Pancreas (tissue), 10 donors: ENCODE measurements around the gene IL1RAPL2. TPM values are rescaled to one million over a fixed set of nuclear protein-coding genes. Genes with fewer than 3 reads are reported as not detected.
A peak's percentile ranks its signal among the peaks of the same experiment; 100 is the strongest.

Experiments
- ATAC-seq, 4 donors: fragments of 200-7000 bp; cut with Tn5 transposase; one replicate each; pipeline versions ENCODE4 v1.8.0 to v1.9.1; 2020; ENCODE audit warnings: mild to moderate bottlenecking in 4 of 4, moderate library complexity in 4 of 4
- DNase-seq, 6 donors: peaks; one replicate each; pipeline ENCODE4 v3.0.0-alpha.2; 2020
- FAIRE-seq: peaks from 2 replicates; lab custom pipeline; 2012; peaks lifted over from hg19 to GRCh38; lab: Jason Lieb, UNC
- H3K27ac ChIP-seq, 4 donors: fragments of 200-600 bp; sonication (generic); 1 replicate in 3 of 4; 2 replicates in 1 of 4; pipeline versions ENCODE4 v1.5.0 to v1.8.0; 2020
- H3K27me3 ChIP-seq, 4 donors: fragments of 200-600 bp; one replicate each; pipeline ENCODE4 v1.8.0; 2021
- H3K36me3 ChIP-seq, 3 donors: fragments of 200-600 bp; sonication (generic) in 1 of 3; one replicate each; pipeline versions ENCODE4 v1.5.0 to v1.8.0; 2020 to 2021
- H3K4me1 ChIP-seq, 3 donors: fragments of 200-600 bp; one replicate each; pipeline ENCODE4 v1.8.0; 2021
- H3K4me3 ChIP-seq, 4 donors: fragments of 200-600 bp; sonication (generic) in 2 of 4; one replicate each; pipeline versions ENCODE4 v1.5.0 to v1.8.0; 2020 to 2021
- H3K9me3 ChIP-seq, 4 donors: fragments of 200-600 bp; one replicate each; pipeline ENCODE4 v1.8.0; 2021
- CTCF ChIP-seq, 4 donors: fragments of 200-600 bp; sonication (generic) in 3 of 4; IDR thresholded peaks; one replicate each; pipeline versions ENCODE4 v1.5.0 to v1.8.0; 2021; ENCODE audit warnings: antibody characterized with exemption in 4 of 4
- WGBS, 2 donors: extraction: QIAGEN DNeasy Blood & Tissue Kit; methylation state at CpG; one replicate each; pipeline ENCODE4 v1.1.7; 2013; 5-methylcytosine and 5-hydroxymethylcytosine counted together
- intact Hi-C, 3 donors: fragments of 100-400 bp; cut with DNase I; formaldehyde crosslinking; loops; one replicate each; pipeline versions ENCODE4 v1.11.1 to v1.14.2; 2022
- polyA plus RNA-seq, 2 donors: library from polyadenylated mRNA; stranded (reverse); fragments of 200-250 nt; gene quantifications; one replicate each; pipeline ENCODE4 v1.2.3, GENCODE V29; 2013
- total RNA-seq, 6 donors: library from RNA; stranded (reverse); fragmentation: NEBNext Ultra II Directional in 4 of 6; extraction: Animal tissue kit (Norgen Biotek cat#: 25700) in 4 of 6; gene quantifications; one replicate each; pipeline versions ENCODE4 v1.2.1 to v1.2.4, GENCODE V29; 2021 to 2023
- donor health status: healthy with polysubstance abuse.
- donor health status: DM: no; HTN: no; CAD: no; lungs with moderate emphysema.
- donor health status: DM: no; HTN: no; CAD: no.
- donor health status: control.
- donor health status: control.
- donor health status: Bipolar disorder and iron deficiency.
- donor health status: DM: yes; HTN: yes; CAD: no.
- donor health status: DM: no; HTN: no; CAD: no.
- donor health status: DM: no; HTN: no; CAD: no.
- donor health status: DM: yes; HTN: yes; CAD: no.

Gene IL1RAPL2
- total and polyA plus RNA-seq, 8 donors, result 0.09 TPM; not detected in 7

GRCh38 chrX:104568304-104568915 lies 2.4 kb downstream of the IL1RAPL2 start:
- peaks cover 0 to 27% (median 4%) of the 10 kb centered on the region in 4 donors for H3K27me3 ChIP-seq
- intact Hi-C loops, result no loop called here
- H3K4me3 ChIP-seq, result no peak overlapping the region
- no peaks in the 10 kb centered on the region for H3K9me3 ChIP-seq
- DNase-seq, result peak in 1 of 6 donors; percentile 24
- no peak for ATAC-seq
- no peaks in the 10 kb centered on the region for H3K4me1 ChIP-seq
- WGBS, 2 donors, result 7 to 43% methylated on average over 23 of the region's 23 CpGs
- no peak for FAIRE-seq
- no peak for TF ChIP-seq CTCF (IDR thresholded peaks at IDR 0.05)
- H3K27ac ChIP-seq, result no peak overlapping the region
- no peaks in the 10 kb centered on the region for H3K36me3 ChIP-seq

GRCh38 chrX:104618106-104618895 lies 52.3 kb downstream of the IL1RAPL2 start:
- no peak for ATAC-seq
- no peak for DNase-seq
- WGBS, 2 donors, result 38 to 60% methylated on average over 2 of the region's 2 CpGs
- H3K9me3 ChIP-seq, result no peaks in the 10 kb centered on the region
- H3K36me3 ChIP-seq, result no peaks in the 10 kb centered on the region
- intact Hi-C loops, result no loop called here
- TF ChIP-seq CTCF (IDR thresholded peaks at IDR 0.05), result no peak
- no peaks in the 10 kb centered on the region for H3K27me3 ChIP-seq
- no peak overlapping the region for H3K27ac ChIP-seq
- FAIRE-seq, result no peak
- H3K4me3 ChIP-seq, result no peak overlapping the region
- H3K4me1 ChIP-seq, result no peaks in the 10 kb centered on the region

DNA sequence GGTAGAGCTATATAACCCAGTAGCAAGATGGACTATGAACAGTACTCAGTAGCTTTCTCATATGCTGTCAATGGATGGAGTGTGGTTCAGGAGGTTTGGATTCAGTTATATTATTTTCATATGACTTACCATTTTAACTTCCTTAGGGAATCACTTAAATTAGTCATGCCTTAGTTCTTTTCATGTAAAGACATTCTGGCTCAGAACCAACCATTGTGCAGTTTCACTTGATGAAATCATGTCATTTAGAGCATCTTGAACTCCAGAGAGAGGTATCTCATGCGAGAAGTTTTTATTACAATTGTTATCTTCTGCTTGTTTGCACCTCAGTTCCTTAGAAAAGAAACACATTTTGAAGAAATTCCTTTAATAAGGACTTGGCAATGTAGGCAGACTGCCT lies 55.8 kb downstream of the IL1RAPL2 start:
- no peak overlapping the region for H3K27ac ChIP-seq
- TF ChIP-seq CTCF (IDR thresholded peaks at IDR 0.05), result no peak
- no peaks in the 10 kb centered on the region for H3K9me3 ChIP-seq
- no peaks in the 10 kb centered on the region for H3K4me1 ChIP-seq
- 53 to 63% methylated on average over 1 of the region's 1 CpG for WGBS, 2 donors
- ATAC-seq, result no peak
- FAIRE-seq, result no peak
- H3K4me3 ChIP-seq, result no peak overlapping the region
- H3K36me3 ChIP-seq, result no peaks in the 10 kb centered on the region
- intact Hi-C loops, result no loop called here
- no peaks in the 10 kb centered on the region for H3K27me3 ChIP-seq
- no peak for DNase-seq

- FAIRE-seq (no peak), ATAC-seq (no peak)
- WGBS, 2 donors, result 91 to 93% methylated on average over 4 of the region's 4 CpGs
These were observed 75.2 kb downstream of the IL1RAPL2 start for GRCh38 chrX:104641176-104641575.

More at GRCh38 chrX:104641176-104641575, 75.2 kb downstream of the IL1RAPL2 start:
- Histone ChIP-seq H3K27me3 (no peaks in the 10 kb centered on the region), H3K4me3 (no peak overlapping the region), H3K36me3 (no peaks in the 10 kb centered on the region), H3K9me3 (no peaks in the 10 kb centered on the region), H3K4me1 (no peaks in the 10 kb centered on the region), H3K27ac (no peak overlapping the region)
- no peak for DNase-seq
- TF ChIP-seq CTCF (IDR thresholded peaks at IDR 0.05), result no peak
- intact Hi-C loops, result no loop called here
